Ascending aorta (tissue), 2 donors: ENCODE measurements around the gene PTPRS. TPM values are rescaled to one million over a fixed set of nuclear protein-coding genes. Genes with fewer than 3 reads are reported as not detected.
A peak's percentile ranks its signal among the peaks of the same experiment; 100 is the strongest.

Experiments used
- DNase-seq, 2 donors: peaks; one replicate each; pipeline ENCODE4 v3.0.0-alpha.2; 2019; ENCODE audit warnings: low spot score in 2 of 2
- H3K27ac ChIP-seq, 2 donors: fragments of 200-600 bp; sonication (generic); one replicate each; pipeline ENCODE4 v1.5.1; 2016 to 2017; ENCODE audit warnings: mild to moderate bottlenecking in 1 of 2
- H3K27me3 ChIP-seq: fragments of 200-600 bp; sonication (generic); one replicate; pipeline ENCODE4 v1.5.1; 2017
- H3K36me3 ChIP-seq, 2 donors: fragments of 200-600 bp; sonication (generic); one replicate each; pipeline ENCODE4 v1.5.1; 2016
- H3K4me1 ChIP-seq, 2 donors: fragments of 200-600 bp; sonication (generic); one replicate each; pipeline ENCODE4 v1.5.1; 2016 to 2017; ENCODE audit warnings: mild to moderate bottlenecking in 1 of 2
- H3K4me3 ChIP-seq, 2 donors: fragments of 200-600 bp; sonication (generic); one replicate each; pipeline ENCODE4 v1.5.1; 2016 to 2017; ENCODE audit warnings: mild to moderate bottlenecking in 1 of 2
- H3K9me3 ChIP-seq, 2 donors: fragments of 200-600 bp; sonication (generic); one replicate each; pipeline ENCODE4 v1.5.1; 2016
- intact Hi-C: fragments of 100-400 bp; cut with DNase I; formaldehyde crosslinking; loops from one replicate; pipeline ENCODE4 v1.15.1; 2023
- total RNA-seq: library from RNA; depleted of rRNA; stranded (reverse); fragments of >200 nt; gene quantifications from one replicate; pipeline ENCODE4 v1.1.0, GENCODE V29; 2016
- TF ChIP-seq, protein P1 (sequence below), 3 experiments: fragments of 200-600 bp in 2 of 3; fragments of 450-650 bp in 1 of 3; sonication (generic) in 2 of 3; IDR thresholded peaks; one replicate each; pipeline ENCODE4 v1.5.1; 2016 to 2019; ENCODE audit warnings: antibody characterized with exemption in 3 of 3, mild to moderate bottlenecking in 1 of 3, moderate library complexity in 1 of 3

The PTPRS gene
- total RNA-seq, 1 donor from 2014 or later: 517 TPM

DNA sequence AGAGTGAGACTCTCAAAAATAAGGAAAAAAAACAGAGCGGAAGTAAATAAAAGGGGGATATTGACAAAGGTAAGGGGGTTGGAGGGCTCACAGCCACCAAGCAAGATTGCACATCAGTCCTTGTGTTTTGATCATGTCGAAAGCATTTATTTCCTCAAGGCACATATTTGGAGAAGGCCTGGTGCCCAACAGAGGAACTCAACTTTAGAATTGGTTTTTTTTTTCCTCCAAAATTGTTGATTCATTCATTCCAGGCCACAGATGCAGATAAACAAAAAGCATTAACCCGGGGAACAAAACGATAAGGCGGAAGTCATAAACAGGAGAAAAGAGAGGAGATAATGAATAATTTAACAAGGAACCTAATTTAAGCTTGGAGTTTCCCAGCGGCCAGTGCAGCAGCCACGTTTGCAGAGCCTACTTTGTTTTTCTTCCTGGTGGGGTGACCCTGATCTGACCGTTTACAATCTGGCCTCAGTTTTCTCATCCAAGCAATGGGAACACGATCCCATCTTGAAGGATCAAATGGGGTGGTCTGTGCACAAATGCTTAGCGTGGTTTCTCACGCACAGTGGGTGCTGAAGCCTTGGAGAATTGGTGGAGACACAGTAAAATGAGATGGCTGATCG, 2.1 kb upstream of the PTPRS start:
- Histone ChIP-seq H3K4me1 (peaks cover 7 to 16% of the 10 kb centered on the region in 2 donors), H3K27ac (no peak overlapping the region), H3K9me3 (peaks cover 0 to 5% of the 10 kb centered on the region in 2 donors), H3K36me3 (no peaks in the 10 kb centered on the region), H3K4me3 (no peak overlapping the region), H3K27me3 (peaks cover 4% of the 10 kb centered on the region)
- TF ChIP-seq, protein P1, sequence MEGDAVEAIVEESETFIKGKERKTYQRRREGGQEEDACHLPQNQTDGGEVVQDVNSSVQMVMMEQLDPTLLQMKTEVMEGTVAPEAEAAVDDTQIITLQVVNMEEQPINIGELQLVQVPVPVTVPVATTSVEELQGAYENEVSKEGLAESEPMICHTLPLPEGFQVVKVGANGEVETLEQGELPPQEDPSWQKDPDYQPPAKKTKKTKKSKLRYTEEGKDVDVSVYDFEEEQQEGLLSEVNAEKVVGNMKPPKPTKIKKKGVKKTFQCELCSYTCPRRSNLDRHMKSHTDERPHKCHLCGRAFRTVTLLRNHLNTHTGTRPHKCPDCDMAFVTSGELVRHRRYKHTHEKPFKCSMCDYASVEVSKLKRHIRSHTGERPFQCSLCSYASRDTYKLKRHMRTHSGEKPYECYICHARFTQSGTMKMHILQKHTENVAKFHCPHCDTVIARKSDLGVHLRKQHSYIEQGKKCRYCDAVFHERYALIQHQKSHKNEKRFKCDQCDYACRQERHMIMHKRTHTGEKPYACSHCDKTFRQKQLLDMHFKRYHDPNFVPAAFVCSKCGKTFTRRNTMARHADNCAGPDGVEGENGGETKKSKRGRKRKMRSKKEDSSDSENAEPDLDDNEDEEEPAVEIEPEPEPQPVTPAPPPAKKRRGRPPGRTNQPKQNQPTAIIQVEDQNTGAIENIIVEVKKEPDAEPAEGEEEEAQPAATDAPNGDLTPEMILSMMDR (IDR thresholded peaks at IDR 0.05): no peak
- intact Hi-C loops: no loop called here
- DNase-seq: no peak

DNA sequence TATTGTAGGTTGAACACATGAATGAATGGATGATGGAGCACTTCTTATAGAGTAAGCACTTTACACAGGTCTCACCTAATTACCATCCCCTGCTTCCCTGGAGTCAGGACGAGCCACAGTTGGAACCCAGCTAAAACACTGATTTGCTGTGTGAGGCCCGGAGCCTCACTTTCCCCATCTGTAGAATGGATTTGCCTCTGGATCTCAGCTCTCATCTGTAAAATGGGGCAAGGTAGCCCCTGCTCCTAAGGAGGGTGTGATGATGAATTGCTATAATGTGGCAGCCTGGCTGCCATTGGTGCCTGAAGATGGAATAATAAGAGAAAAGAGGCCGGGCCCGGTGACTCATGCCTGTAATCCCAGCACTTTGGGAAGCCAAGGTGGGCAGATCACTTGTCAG, 1.4 kb upstream of the PTPRS start:
- peaks cover 4% of the 10 kb centered on the region for H3K27me3 ChIP-seq
- intact Hi-C loops: no loop called here
- H3K4me1 ChIP-seq: peaks cover 7 to 16% of the 10 kb centered on the region in 2 donors
- no peak for DNase-seq
- H3K27ac ChIP-seq: no peak overlapping the region
- H3K4me3 ChIP-seq: no peak overlapping the region
- no peaks in the 10 kb centered on the region for H3K36me3 ChIP-seq
- H3K9me3 ChIP-seq: no peaks in the 10 kb centered on the region
- TF ChIP-seq, protein P1 (IDR thresholded peaks at IDR 0.05): no peak

DNA sequence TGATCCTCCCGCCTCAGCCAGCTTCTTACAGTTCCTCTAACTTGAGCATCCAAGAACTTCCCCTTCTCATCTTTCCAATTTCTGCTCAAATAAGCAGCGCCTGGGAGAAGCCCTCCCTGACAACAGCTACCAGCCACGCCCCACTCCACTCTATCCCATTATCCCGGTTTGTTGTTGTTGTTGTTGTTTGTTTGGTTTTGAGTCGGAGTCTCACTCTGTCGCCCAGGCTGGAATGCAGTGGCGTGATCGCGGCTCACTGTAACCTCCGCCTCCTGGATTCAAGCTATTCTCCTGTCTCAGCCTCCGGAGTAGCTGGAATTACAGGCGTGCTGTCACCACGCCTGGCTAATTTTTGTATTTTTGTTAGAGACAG, 822 bp upstream of the PTPRS start:
- H3K9me3 ChIP-seq: no peaks in the 10 kb centered on the region
- no peak overlapping the region for H3K27ac ChIP-seq
- DNase-seq: no peak
- intact Hi-C loops: no loop called here
- TF ChIP-seq, protein P1 (IDR thresholded peaks at IDR 0.05): no peak
- peaks cover 7 to 16% of the 10 kb centered on the region in 2 donors for H3K4me1 ChIP-seq
- no peak overlapping the region for H3K4me3 ChIP-seq
- peaks cover 4% of the 10 kb centered on the region for H3K27me3 ChIP-seq
- no peaks in the 10 kb centered on the region for H3K36me3 ChIP-seq

DNA sequence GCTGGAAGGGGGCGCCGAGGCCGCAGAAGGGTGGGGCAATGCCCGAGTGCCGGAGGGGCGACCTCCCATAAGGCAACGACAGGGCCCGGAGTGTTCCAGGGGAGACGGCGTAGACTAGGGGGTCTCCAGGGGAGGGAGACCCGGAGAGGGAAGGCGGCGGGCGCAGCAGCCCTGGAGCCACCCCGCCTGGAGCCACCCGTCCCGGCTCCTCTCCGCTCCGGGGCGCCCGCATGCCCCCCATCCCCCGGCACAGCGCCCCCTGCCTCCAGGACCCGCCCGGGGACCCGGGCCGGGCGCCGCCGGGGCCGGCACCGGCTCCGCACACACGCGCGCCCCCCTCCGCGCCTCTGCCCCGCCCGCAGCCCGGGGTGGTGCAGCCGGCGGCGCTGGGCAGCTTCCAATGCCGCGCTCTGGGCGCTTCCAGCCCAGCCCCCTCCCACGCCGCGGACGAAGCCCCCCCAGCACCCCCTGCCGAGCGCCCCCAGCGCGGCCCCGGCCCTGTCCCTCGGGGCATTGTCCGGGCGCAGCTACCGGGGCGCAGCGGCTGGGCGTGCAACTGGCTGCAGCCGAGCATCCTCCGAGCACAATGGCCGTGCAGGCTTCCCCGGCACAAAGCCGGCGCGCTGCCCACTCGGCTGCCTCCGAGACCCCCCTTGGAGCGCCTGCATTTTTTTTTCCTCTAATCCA, 519 bp downstream of the PTPRS start:
- intact Hi-C loops: loop anchor here (1.0 kb wide), 1 partner anchor 47 kb away; no protein-coding TSS in a partner anchor
- H3K4me3 ChIP-seq: peak overlapping the region; percentile 71 to 80
- no peak for DNase-seq
- no peak overlapping the region for H3K27ac ChIP-seq
- TF ChIP-seq, protein P1 (IDR thresholded peaks at IDR 0.05): peak in 1 of 3 experiments; percentile 20
- no peaks in the 10 kb centered on the region for H3K9me3 ChIP-seq
- H3K27me3 ChIP-seq: peaks cover 4% of the 10 kb centered on the region
- no peaks in the 10 kb centered on the region for H3K36me3 ChIP-seq
- H3K4me1 ChIP-seq: peaks cover 7 to 16% of the 10 kb centered on the region in 2 donors

DNA sequence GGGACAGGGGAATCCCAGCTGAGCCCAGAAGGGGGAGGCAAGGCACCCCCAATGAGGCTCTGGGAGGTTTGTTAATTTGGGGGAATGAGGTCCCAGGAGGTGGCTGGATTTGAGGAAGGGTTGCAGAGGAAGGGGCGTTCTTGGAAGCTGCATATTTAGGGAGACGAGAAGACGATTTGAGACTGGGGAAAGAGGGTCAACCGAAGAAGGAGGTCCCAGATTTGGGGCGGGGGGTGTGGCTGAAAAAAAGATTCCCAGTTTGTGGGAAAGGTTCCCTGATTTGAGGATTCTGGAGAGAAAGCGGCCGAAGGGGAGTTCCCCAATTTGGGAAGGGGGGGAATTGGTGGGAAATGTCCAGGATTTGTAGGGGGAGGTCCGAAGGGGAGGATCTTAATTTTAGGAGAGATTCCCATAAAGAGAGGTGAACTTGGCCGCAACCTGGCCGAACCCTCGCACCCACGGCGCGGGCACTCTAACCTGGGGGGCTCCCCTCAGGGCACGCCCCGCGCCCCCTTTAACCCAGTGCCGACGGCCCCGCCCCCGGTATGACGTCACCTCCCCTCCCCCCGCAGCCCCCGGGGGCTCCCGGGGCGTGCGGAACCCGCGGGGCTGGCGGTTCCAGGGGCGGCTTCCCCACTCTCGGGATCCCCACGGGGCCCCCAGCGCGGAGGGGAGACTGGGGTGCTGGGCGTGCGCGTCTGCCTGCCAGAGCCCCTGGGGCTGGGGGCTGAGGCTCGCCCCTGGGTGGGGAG, 1.2 kb downstream of the PTPRS start:
- Histone ChIP-seq H3K36me3 (no peaks in the 10 kb centered on the region), H3K9me3 (no peaks in the 10 kb centered on the region), H3K27ac (no peak overlapping the region), H3K4me3 (peak overlapping the region; percentile 71 to 80), H3K27me3 (peaks cover 4% of the 10 kb centered on the region), H3K4me1 (peaks cover 7 to 16% of the 10 kb centered on the region in 2 donors)
- intact Hi-C loops: no loop called here
- TF ChIP-seq, protein P1 (IDR thresholded peaks at IDR 0.05): no peak
- DNase-seq: no peak
